Prostate gland (tissue), 2 donors: ENCODE measurements around the gene SLC22A17. TPM values are rescaled to one million over a fixed set of nuclear protein-coding genes. Genes with fewer than 3 reads are reported as not detected.
A peak's percentile ranks its signal among the peaks of the same experiment; 100 is the strongest.
"Not testable (repeated sequence)": the region's sequence is repeated elsewhere in the genome, so short reads cannot be mapped to it uniquely, and the experiment has no call there.

Source experiments
- DNase-seq: peaks from one replicate; pipeline ENCODE4 v3.0.0-alpha.2; 2019; ENCODE audit warnings: low spot score
- H3K27ac ChIP-seq, 2 donors: fragments of 200-600 bp; sonication (generic); 2 replicates each; pipeline ENCODE4 v1.5.1; 2017 to 2019
- H3K27me3 ChIP-seq: fragments of 200-600 bp; sonication (generic); replicated peaks from 2 replicates; pipeline ENCODE4 v1.5.1; 2019; ENCODE audit not compliant: insufficient read depth
- H3K36me3 ChIP-seq, 2 donors: fragments of 200-600 bp; sonication (generic); 1 replicate in 1 of 2; 2 replicates in 1 of 2; pipeline versions ENCODE4 v1.5.1 to v1.8.1; 2017 to 2019
- H3K4me1 ChIP-seq: fragments of 200-600 bp; sonication (generic); replicated peaks from 2 replicates; pipeline ENCODE4 v1.5.1; 2019
- H3K4me3 ChIP-seq, 2 donors: fragments of 200-600 bp; sonication (generic); 2 replicates each; pipeline ENCODE4 v1.5.1; 2017 to 2019
- H3K9me3 ChIP-seq: fragments of 200-600 bp; sonication (generic); 2 replicates; pipeline ENCODE4 v1.5.1; 2017
- CTCF ChIP-seq, 4 experiments: fragments of 200-600 bp in 2 of 4; fragments of 450-650 bp in 2 of 4; sonication (generic) in 2 of 4; IDR thresholded peaks; 1 replicate in 3 of 4; 2 replicates in 1 of 4; pipeline ENCODE4 v1.5.1; 2016 to 2019; ENCODE audit warnings: antibody characterized with exemption in 4 of 4, mild to moderate bottlenecking in 2 of 4, moderate library complexity in 2 of 4
- POLR2A ChIP-seq: fragments of 450-650 bp; IDR thresholded peaks from one replicate; pipeline ENCODE4 v1.6.1; 2016; ENCODE audit warnings: antibody characterized with exemption, mild to moderate bottlenecking
- POLR2AphosphoS5 ChIP-seq: sonication (generic); formaldehyde crosslinking; IDR thresholded peaks from one replicate; pipeline ENCODE4 v1.6.1; 2017; ENCODE audit warnings: antibody characterized with exemption
- WGBS: methylation state at CpG from one replicate; pipeline ENCODE4 v1.1.5; 2018; 5-methylcytosine and 5-hydroxymethylcytosine counted together
- intact Hi-C: fragments of 100-400 bp; cut with DNase I; formaldehyde crosslinking; loops from one replicate; pipeline ENCODE4 v1.14.2; 2022
- total RNA-seq, 2 donors: library from RNA; depleted of rRNA; stranded (reverse); fragments of >200 nt; gene quantifications; one replicate each; pipeline ENCODE4 v1.1.0, GENCODE V29; 2016

Gene SLC22A17
- 100 to 1,000 TPM; 207 to 351 TPM for total RNA-seq

DNA sequence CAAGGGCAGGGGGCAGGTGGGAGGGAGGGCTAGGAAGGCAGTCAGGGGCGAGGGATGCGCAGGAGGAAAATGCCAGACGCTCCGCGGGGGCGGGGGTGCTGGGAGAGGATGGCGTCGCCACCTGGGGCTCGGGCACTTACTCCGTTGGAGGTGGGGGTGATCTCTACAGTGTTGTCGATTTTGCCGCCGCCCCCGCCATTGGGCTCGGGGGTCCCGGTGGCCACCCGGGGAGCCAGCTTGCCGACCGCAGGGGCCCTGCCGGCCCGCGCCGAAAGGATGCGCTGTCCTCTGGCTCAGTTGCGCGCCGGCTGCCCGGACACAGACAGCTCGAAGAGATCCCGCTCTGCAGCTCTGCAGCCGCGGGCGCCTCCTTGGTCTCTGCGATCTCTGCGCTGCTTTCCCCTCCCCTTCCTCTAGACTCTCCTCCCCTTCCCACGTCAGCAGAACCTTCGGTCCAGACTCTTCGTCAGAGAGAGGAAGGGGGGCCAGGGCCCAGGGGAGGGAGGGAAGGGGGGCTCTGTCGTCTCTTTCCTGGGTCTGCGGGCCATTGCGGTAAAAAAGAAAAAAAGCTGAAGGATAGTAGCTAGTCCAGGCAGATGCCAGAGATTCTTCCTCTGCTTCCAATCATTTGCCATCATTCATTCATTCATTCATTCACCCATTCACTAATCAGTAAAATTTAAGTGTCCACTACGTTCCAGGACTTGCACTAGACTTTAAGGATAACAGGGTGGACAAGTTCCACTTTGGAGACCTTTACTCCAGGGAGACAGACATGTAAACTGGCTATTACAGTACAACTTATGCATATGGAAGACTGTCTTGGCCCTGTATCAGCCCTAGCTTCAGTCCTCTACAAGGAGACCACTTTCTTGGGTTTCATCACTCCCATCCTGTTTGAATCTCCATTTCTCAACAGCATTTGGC, at the start of gene SLC22A17:
TSS of gene SLC22A17 (minus strand) at position 382 of the 927 bp plus-strand sequence.
- DNase-seq = peak; percentile 91
- Histone ChIP-seq H3K27ac (peak within 1 kb of the TSS; percentile 81 to 85), H3K4me3 (peak within 1 kb of the TSS; percentile 63 to 75), H3K9me3 (no peaks in the 10 kb centered on the region), H3K4me1 (no peaks in the 10 kb centered on the region), H3K36me3 (no peaks in the 10 kb centered on the region), H3K27me3 (no peaks in the 10 kb centered on the region)
- TF ChIP-seq POLR2AphosphoS5 (peak; percentile 99), POLR2A (peak; percentile 93), CTCF (IDR thresholded peaks at IDR 0.05) (peak in 2 of 4 experiments; percentile 19 to 33)
- under 1% methylated on average over 31 of the region's 42 CpGs for whole genome bisulfite sequencing
- intact Hi-C loops = no loop called here

DNA sequence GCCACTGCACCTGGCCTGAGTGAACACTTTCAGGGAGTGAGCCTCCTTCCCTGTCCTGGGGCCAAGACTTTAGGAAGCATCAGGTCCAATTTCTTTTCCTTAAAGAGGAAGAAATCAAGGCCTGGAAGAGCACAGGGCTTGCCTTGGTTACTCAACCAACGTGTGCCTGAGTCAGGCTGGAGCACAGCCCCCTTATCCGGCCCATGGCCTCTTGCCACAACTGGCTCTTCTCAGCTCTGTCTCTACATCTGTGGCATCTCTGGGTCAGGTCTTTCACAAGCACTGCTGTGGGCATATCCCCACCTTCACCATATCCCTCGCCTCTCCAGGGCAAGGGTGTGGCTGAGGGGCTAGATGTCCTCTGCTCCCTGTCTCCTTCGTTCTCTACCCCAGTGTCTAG, 48.6 kb upstream of the SLC22A17 start:
- no peak overlapping the region for H3K4me3 ChIP-seq
- TF ChIP-seq CTCF (IDR thresholded peaks at IDR 0.05) (no peak), POLR2AphosphoS5 (no peak), POLR2A (no peak)
- 81% methylated on average over 4 of the region's 4 CpGs for whole genome bisulfite sequencing
- no peaks in the 10 kb centered on the region for H3K9me3 ChIP-seq
- no peaks in the 10 kb centered on the region for H3K36me3 ChIP-seq
- H3K27me3 ChIP-seq = no peaks in the 10 kb centered on the region
- H3K27ac ChIP-seq = no peak overlapping the region
- DNase-seq = no peak
- no peaks in the 10 kb centered on the region for H3K4me1 ChIP-seq
- intact Hi-C loops = no loop called here

GRCh38 chr14:23400496-23401149, 47.9 kb upstream of the SLC22A17 start:
- WGBS = 91% methylated on average over 16 of the region's 16 CpGs

DNA sequence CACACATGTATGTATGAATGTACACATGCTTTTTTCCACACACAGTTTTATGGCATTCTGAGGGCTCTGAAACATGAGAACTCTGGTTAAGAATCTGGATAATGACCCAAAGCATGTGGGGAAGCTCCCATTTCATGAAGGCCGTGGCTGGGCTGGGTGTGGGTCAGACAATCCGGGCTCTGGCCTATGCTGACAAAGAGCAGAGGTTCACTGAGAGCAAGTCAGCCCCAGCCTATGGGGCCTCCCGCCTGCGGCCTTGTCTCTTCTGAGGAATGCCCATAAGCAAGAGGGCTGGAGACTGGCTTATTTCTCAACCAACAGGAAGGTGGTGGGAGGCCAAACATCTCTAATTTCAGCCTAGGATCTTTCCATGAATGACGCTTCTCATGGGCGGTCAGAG, 46.9 kb upstream of the SLC22A17 start:
- no peak for DNase-seq
- 80% methylated on average over 6 of the region's 6 CpGs for WGBS
- no peaks in the 10 kb centered on the region for H3K36me3 ChIP-seq
- no peaks in the 10 kb centered on the region for H3K27me3 ChIP-seq
- intact Hi-C loops = no loop called here
- H3K4me3 ChIP-seq = no peak overlapping the region
- TF ChIP-seq POLR2AphosphoS5 (no peak), CTCF (IDR thresholded peaks at IDR 0.05) (no peak), POLR2A (no peak)
- no peaks in the 10 kb centered on the region for H3K4me1 ChIP-seq
- H3K9me3 ChIP-seq = no peaks in the 10 kb centered on the region
- H3K27ac ChIP-seq = no peak overlapping the region

More at GRCh38 chr14:23400496-23401149, 47.9 kb upstream of the SLC22A17 start:
- H3K36me3 ChIP-seq, H3K27ac ChIP-seq, H3K4me1 ChIP-seq, H3K9me3 ChIP-seq, H3K27me3 ChIP-seq, DNase-seq, H3K4me3 ChIP-seq, intact Hi-C loops: not testable (repeated sequence)

DNA sequence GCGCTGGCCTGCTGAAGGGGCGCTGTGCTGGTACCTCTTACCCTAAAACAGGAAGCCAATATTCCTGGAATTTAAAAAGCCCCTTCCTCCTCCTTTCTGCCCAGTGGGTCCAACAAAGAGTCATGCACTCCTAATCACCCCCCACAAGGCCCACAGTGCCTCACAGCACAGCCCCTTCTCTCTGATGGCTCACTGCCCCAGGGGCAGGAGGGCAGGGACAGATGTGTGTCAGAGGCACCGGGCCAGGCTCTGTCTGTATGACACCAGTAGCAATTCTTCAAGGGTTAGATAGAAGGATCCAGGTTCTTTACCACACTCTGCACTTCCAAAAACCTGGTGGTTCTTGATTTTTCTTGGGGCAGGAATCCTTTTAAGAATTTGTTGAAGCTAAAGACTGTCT, 46.4 kb upstream of the SLC22A17 start:
- intact Hi-C loops = no loop called here
- Histone ChIP-seq H3K4me1 (no peaks in the 10 kb centered on the region), H3K27ac (no peak overlapping the region), H3K9me3 (no peaks in the 10 kb centered on the region), H3K4me3 (no peak overlapping the region), H3K36me3 (no peaks in the 10 kb centered on the region), H3K27me3 (no peaks in the 10 kb centered on the region)
- TF ChIP-seq POLR2A = no peak
- no peak for TF ChIP-seq CTCF (IDR thresholded peaks at IDR 0.05)
- TF ChIP-seq POLR2AphosphoS5 = no peak
- no peak for DNase-seq
- 96% methylated on average over 3 of the region's 3 CpGs for WGBS
